Measurements from ENCODE around the gene UBE3C.

DNA sequence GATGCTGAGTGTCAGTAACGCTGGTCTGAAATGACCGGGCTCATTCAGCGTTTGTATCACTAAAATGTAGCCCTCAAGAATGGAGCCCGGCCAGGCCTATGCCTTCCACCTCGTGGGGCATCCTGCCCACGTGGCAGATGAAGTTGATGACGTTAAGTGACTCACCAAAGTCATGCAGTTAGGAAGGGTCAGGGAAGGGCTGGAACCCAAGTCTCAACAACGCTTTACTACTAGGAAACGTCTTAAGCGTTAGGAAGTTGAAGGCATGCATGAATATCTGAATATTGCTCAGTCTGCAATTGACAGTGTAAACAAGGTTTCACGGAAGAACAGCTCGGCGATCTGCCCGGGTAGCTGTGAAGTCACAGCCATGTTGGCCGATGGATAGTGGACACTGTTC, 14.0 kb upstream of the UBE3C start:
- TF ChIP-seq, protein P1, sequence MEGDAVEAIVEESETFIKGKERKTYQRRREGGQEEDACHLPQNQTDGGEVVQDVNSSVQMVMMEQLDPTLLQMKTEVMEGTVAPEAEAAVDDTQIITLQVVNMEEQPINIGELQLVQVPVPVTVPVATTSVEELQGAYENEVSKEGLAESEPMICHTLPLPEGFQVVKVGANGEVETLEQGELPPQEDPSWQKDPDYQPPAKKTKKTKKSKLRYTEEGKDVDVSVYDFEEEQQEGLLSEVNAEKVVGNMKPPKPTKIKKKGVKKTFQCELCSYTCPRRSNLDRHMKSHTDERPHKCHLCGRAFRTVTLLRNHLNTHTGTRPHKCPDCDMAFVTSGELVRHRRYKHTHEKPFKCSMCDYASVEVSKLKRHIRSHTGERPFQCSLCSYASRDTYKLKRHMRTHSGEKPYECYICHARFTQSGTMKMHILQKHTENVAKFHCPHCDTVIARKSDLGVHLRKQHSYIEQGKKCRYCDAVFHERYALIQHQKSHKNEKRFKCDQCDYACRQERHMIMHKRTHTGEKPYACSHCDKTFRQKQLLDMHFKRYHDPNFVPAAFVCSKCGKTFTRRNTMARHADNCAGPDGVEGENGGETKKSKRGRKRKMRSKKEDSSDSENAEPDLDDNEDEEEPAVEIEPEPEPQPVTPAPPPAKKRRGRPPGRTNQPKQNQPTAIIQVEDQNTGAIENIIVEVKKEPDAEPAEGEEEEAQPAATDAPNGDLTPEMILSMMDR (IDR thresholded peaks at IDR 0.05), result no peak
- TF ChIP-seq POLR2A (IDR thresholded peaks at IDR 0.05), result no peak
